ENCODE data around the gene ITGAL. TPM values are rescaled to one million over a fixed set of nuclear protein-coding genes. Genes with fewer than 3 reads are reported as not detected.

ITGAL gene
- total RNA-seq, 2 donors from 2014 or later: 2.0 to 2.6 TPM

DNA sequence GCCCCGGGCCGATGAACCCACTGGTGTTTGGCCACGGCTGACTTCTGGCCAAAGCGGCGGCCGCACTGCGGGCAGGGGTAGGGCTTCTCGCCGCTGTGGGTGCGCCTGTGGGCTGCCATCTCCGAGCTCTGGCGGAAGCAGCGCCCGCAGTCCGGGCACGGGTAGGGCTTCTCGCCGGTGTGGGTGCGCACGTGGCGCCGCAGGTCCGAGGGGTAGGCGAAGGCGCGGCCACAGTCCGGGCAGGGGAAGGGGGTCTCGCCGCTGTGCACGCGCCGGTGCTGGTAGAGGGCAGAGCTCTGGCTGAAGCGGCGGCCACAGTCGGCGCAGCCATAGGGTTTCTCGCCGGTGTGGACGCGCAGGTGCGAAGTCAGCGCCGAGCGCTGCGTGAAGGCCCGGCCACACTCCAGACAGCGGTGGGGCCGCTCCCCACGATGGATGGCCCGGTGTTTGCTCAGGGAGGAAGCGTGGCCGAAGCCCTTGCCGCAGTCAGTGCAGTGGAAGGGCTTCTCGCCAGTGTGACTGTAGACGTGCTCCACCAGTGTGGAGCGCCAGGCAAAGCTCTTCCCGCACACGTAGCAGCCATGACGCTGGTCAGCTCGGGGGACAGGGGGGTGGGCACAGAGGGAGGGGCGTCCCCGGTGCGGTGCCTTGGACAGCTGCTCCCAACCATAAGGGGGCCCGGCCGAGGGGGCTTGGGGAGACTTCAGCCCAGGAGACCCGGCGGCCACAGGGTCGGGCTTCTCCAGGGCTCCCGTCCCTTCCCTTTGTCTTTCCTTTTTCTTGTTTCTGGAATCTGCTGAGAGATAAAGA lies 83.0 kb downstream of the ITGAL start:
- Histone ChIP-seq H3K36me3 (peaks cover 16% of the 10 kb centered on the region), H3K4me1 (peaks cover 0 to 53% of the 10 kb centered on the region in 2 donors), H3K27ac (peak overlapping the region in 1 of 2 donors; percentile 27), H3K4me3 (no peak overlapping the region), H3K9me3 (no peaks in the 10 kb centered on the region), H3K27me3 (no peaks in the 10 kb centered on the region)
- TF ChIP-seq, protein P1, sequence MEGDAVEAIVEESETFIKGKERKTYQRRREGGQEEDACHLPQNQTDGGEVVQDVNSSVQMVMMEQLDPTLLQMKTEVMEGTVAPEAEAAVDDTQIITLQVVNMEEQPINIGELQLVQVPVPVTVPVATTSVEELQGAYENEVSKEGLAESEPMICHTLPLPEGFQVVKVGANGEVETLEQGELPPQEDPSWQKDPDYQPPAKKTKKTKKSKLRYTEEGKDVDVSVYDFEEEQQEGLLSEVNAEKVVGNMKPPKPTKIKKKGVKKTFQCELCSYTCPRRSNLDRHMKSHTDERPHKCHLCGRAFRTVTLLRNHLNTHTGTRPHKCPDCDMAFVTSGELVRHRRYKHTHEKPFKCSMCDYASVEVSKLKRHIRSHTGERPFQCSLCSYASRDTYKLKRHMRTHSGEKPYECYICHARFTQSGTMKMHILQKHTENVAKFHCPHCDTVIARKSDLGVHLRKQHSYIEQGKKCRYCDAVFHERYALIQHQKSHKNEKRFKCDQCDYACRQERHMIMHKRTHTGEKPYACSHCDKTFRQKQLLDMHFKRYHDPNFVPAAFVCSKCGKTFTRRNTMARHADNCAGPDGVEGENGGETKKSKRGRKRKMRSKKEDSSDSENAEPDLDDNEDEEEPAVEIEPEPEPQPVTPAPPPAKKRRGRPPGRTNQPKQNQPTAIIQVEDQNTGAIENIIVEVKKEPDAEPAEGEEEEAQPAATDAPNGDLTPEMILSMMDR (IDR thresholded peaks at IDR 0.05): no peak
- no peak for DNase-seq (ENCODE audit: low spot score)

DNA sequence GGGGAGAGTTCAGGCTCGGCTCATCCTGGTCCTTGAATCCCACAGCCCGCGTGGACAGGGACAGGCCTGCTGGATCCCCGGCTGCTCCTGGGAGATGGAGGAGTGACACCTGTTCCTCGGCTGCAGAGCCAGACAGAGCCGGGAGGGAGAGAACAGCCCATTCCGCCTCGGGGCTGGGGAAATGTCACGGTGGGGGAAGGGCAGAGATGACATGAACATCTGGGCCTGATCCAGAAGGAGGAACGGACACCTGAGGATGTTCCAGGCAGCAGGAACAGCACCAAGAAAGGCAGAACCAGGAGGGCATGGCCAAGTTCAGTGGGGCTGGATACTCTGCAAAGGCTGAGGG lies 83.6 kb downstream of the ITGAL start:
- TF ChIP-seq, protein P1 (IDR thresholded peaks at IDR 0.05): no peak
- peaks cover 16% of the 10 kb centered on the region for H3K36me3 ChIP-seq
- no peaks in the 10 kb centered on the region for H3K9me3 ChIP-seq
- no peak overlapping the region for H3K4me3 ChIP-seq
- no peak for DNase-seq (ENCODE audit: low spot score)
- peak overlapping the region in 1 of 2 donors; percentile 27 for H3K27ac ChIP-seq
- no peaks in the 10 kb centered on the region for H3K27me3 ChIP-seq
- H3K4me1 ChIP-seq: peaks cover 0 to 52% of the 10 kb centered on the region in 2 donors

DNA sequence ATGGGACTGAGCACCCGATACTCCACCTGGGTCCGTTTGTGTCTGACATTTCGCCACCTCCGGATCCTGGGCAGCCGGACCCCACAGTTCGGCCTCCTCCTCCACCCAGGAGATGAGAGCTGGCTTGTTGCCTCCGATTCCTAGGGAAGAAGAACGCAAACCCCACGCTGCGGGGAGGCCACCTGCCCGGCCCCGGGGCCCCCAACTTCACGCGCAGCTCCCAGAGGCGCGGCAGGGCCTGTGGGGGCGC lies 85.1 kb downstream of the ITGAL start:
- H3K9me3 ChIP-seq: no peaks in the 10 kb centered on the region
- peaks cover 16% of the 10 kb centered on the region for H3K36me3 ChIP-seq
- peak overlapping the region; percentile 95 to 99 for H3K27ac ChIP-seq
- no peaks in the 10 kb centered on the region for H3K27me3 ChIP-seq
- DNase-seq (ENCODE audit: low spot score): no peak
- peak overlapping the region; percentile 87 to 88 for H3K4me3 ChIP-seq
- peaks cover 0 to 47% of the 10 kb centered on the region in 2 donors for H3K4me1 ChIP-seq
- TF ChIP-seq, protein P1 (IDR thresholded peaks at IDR 0.05): peak in 1 of 2 donors; percentile 15

DNA sequence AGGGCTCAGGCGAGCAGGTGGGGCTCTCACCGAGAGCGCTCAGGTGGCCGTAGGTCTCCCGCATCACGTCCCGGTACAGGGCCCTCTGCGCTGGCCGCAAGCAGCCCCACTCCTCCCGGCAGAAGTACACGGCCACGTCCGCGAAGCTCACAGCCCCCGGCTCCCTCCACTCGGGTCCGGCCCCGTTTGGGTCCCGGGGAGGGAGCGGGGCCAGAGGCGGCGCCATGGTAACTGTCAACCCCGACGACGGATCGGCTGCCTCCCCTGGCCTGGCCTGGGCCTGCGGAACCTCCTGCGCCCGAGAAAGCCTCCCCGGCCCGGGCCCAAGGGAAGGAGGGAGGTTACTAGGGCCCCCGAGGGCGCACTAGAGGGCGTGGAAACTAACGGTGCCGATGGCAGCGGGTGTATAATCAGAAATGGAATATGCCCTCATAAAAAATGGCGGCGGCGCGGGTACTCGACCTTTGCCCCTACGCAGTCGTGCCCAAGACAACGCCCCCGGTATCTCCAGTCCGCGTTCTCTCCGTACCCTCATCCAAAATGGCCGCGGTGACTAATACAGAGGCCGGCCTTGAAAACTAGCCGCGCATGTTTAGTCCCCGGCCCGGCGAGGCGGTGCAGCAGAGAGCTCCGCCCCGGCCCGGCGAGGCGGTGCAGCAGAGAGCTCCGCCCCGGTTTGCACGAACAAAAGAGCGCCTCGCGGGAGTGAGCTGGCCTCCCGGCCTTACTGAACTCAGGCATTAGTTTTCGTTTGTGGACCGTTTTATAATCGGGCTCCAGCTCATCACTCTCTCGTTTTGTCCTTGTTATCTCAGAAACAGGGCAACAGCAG lies 85.6 kb downstream of the ITGAL start, which contains the start of gene ZNF764:
Gene ZNF764, minus strand, starts transcription at position 418 of the 832 bp plus-strand sequence. Its CDS starts 192 bp downstream, at position 226.
- Histone ChIP-seq H3K9me3 (no peaks in the 10 kb centered on the region), H3K27ac (peak within 1 kb of the TSS; percentile 95 to 99), H3K4me3 (peak within 1 kb of the TSS; percentile 87 to 88), H3K4me1 (peaks cover 0 to 42% of the 10 kb centered on the region in 2 donors), H3K27me3 (no peaks in the 10 kb centered on the region), H3K36me3 (peaks cover 16% of the 10 kb centered on the region)
- DNase-seq (ENCODE audit: low spot score): peak; percentile 99
- TF ChIP-seq, protein P1 (IDR thresholded peaks at IDR 0.05): peak in 1 of 2 donors; percentile 32

DNA sequence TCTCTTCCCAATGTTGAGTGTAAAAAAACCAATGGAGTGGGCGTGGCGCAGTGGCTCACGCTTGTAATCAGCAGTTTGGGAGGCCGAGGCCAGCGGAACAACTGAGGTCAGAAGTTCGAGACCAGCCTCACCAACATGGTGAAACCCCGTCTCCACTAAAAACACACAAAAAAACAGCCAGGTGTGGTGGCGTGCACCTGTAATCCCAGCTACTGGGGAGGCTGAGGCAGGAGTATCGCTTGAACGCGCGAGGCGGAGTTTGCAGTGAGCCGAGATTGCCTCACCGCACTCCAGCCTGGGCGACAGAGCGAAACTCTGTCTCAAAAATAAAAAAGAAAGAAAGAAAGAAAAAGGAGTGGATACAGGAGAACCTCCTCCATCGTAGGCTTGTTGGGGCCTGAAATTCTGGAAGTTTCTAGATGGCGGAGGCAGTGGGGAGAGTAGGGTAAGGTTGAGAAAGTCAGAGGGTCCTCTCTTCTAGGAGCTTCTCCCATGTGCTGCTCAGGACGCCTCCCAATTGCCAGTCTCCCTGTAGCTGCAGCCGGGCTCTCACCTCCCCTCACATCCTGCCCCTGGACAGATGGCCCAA lies 86.3 kb downstream of the ITGAL start:
- no peaks in the 10 kb centered on the region for H3K9me3 ChIP-seq
- H3K36me3 ChIP-seq: peaks cover 16% of the 10 kb centered on the region
- H3K27ac ChIP-seq: peak overlapping the region; percentile 95 to 99
- no peaks in the 10 kb centered on the region for H3K27me3 ChIP-seq
- H3K4me3 ChIP-seq: peak overlapping the region; percentile 87 to 88
- TF ChIP-seq, protein P1 (IDR thresholded peaks at IDR 0.05): no peak
- H3K4me1 ChIP-seq: peaks cover 0 to 39% of the 10 kb centered on the region in 2 donors
- DNase-seq (ENCODE audit: low spot score): no peak
